ENCODE results near the gene RNF175.

RNF175 gene

GRCh38 chr4:153724606-153725005 lies 35.2 kb downstream of the RNF175 start:
- no peak overlapping the region for H3K4me3 ChIP-seq (ENCODE audit: low read length)
- TF ChIP-seq CTCF (conservative IDR thresholded peaks at IDR 0.05; ENCODE audit: low read depth, low read length): no peak
- no peak for DNase-seq (ENCODE audit: low read depth)

- DNase-seq (ENCODE audit: low read depth): no peak
- H3K4me3 ChIP-seq (ENCODE audit: low read length): no peak overlapping the region
- TF ChIP-seq CTCF (conservative IDR thresholded peaks at IDR 0.05; ENCODE audit: low read depth, low read length): no peak
Observed at GRCh38 chr4:153722036-153722435, 37.8 kb downstream of the RNF175 start.

GRCh38 chr4:153713866-153714646 lies 45.8 kb downstream of the RNF175 start:
- DNase-seq (ENCODE audit: low read depth): no peak
- H3K4me3 ChIP-seq (ENCODE audit: low read length): no peak overlapping the region
- TF ChIP-seq CTCF (conservative IDR thresholded peaks at IDR 0.05; ENCODE audit: low read depth, low read length): no peak

GRCh38 chr4:153710681-153711080 lies 49.1 kb downstream of the RNF175 start:
- no peak overlapping the region for H3K4me3 ChIP-seq (ENCODE audit: low read length)
- DNase-seq (ENCODE audit: low read depth): no peak
- TF ChIP-seq CTCF (conservative IDR thresholded peaks at IDR 0.05; ENCODE audit: low read depth, low read length): no peak

- no peak for TF ChIP-seq CTCF (conservative IDR thresholded peaks at IDR 0.05; ENCODE audit: low read depth, low read length)
- DNase-seq (ENCODE audit: low read depth): no peak
- no peak overlapping the region for H3K4me3 ChIP-seq (ENCODE audit: low read length)
Observed at GRCh38 chr4:153706519-153706918, 53.3 kb downstream of the RNF175 start.

GRCh38 chr4:153705743-153706468 lies 53.9 kb downstream of the RNF175 start:
- DNase-seq (ENCODE audit: low read depth): no peak
- TF ChIP-seq CTCF (conservative IDR thresholded peaks at IDR 0.05; ENCODE audit: low read depth, low read length): no peak
- no peak overlapping the region for H3K4me3 ChIP-seq (ENCODE audit: low read length)

- no peak for TF ChIP-seq CTCF (conservative IDR thresholded peaks at IDR 0.05; ENCODE audit: low read depth, low read length)
- no peak overlapping the region for H3K4me3 ChIP-seq (ENCODE audit: low read length)
- no peak for DNase-seq (ENCODE audit: low read depth)
Observed at GRCh38 chr4:153704522-153704921, 55.3 kb downstream of the RNF175 start.

Data from retinal pigment epithelial cell (primary cell).